GM12878 (cell line): ENCODE data around the gene AHNAK.

Experiments
- ATF7 ChIP-seq: fragments of 450-650 bp; IDR thresholded peaks from 2 replicates; pipeline ENCODE4 v1.6.1; 2016; ENCODE audit warnings: low read depth, mild to moderate bottlenecking
- CTCF ChIP-seq, 3 experiments: IDR thresholded peaks in 2 of 3; conservative IDR thresholded peaks in 1 of 3; 2 replicates each; pipeline ENCODE4 v1.5.1; 2011; ENCODE audit warnings: low read depth in 3 of 3, low read length in 3 of 3, mild to moderate bottlenecking in 3 of 3, control low read depth in 2 of 3, moderate library complexity in 2 of 3, inconsistent platforms in 1 of 3, mixed read lengths in 1 of 3; ENCODE audit not compliant: control insufficient read depth in 2 of 3, insufficient read depth in 1 of 3; ENCODE audit errors: extremely low read depth in 1 of 3
- GABPA ChIP-seq: IDR thresholded peaks from 2 replicates; pipeline ENCODE4 v1.6.1; 2014; ENCODE audit warnings: antibody characterized with exemption, low read depth, mild to moderate bottlenecking, inconsistent platforms
- NKRF ChIP-seq: fragments of 450-650 bp; conservative IDR thresholded peaks from 2 replicates; pipeline ENCODE4 v1.6.1; 2017; ENCODE audit warnings: mild to moderate bottlenecking, moderate library complexity
- NRF1 ChIP-seq: conservative IDR thresholded peaks from 2 replicates; pipeline ENCODE4 v1.6.1; 2011; ENCODE audit warnings: mild to moderate bottlenecking, low read depth, low read length, improper control_type of control experiment
- POLR2A ChIP-seq: IDR thresholded peaks from 2 replicates; pipeline ENCODE4 v1.6.1; 2011; ENCODE audit warnings: low read depth, mild to moderate bottlenecking, low read length
- POLR2AphosphoS2 ChIP-seq: IDR thresholded peaks from 2 replicates; pipeline ENCODE4 v1.6.1; 2011; ENCODE audit warnings: low read depth, mild to moderate bottlenecking, low read length, improper control_type of control experiment, moderate library complexity
- SMC3 ChIP-seq: IDR thresholded peaks from 2 replicates; pipeline ENCODE4 v1.6.1; 2011; ENCODE audit warnings: low read length, improper control_type of control experiment, borderline replicate concordance
- SUZ12 ChIP-seq: fragments of 200-600 bp; sonication (generic); IDR thresholded peaks from one replicate; pipeline ENCODE4 v1.6.1; 2018; ENCODE audit warnings: antibody characterized with exemption, mild to moderate bottlenecking; ENCODE audit not compliant: unreplicated experiment
- TAF1 ChIP-seq: IDR thresholded peaks from 2 replicates; pipeline ENCODE4 v1.6.1; 2011; ENCODE audit warnings: mild to moderate bottlenecking, low read depth, low read length, borderline replicate concordance
- ZNF622 ChIP-seq: fragments of 450-650 bp; IDR thresholded peaks from 2 replicates; pipeline ENCODE4 v1.6.1; 2017; ENCODE audit warnings: mild to moderate bottlenecking, inconsistent platforms

GRCh38 chr11:62535802-62536201, 10.8 kb downstream of the AHNAK start:
- TF ChIP-seq CTCF (IDR thresholded peaks at IDR 0.05 in 2 of 3, conservative IDR thresholded peaks at IDR 0.05 in 1 of 3; ENCODE audit: control insufficient read depth in 2 of 3, extremely low read depth in 1 of 3, insufficient read depth in 1 of 3, low read depth in 3 of 3, low read length in 3 of 3) (no peak), TAF1 (no peak), POLR2A (no peak), POLR2AphosphoS2 (no peak), SMC3 (no peak), GABPA (no peak), SUZ12 (no peak), NRF1 (no peak), ATF7 (no peak), ZNF622 (no peak), NKRF (no peak)
